T-cell (primary cell): ENCODE results near the gene ID1. TPM values are rescaled to one million over a fixed set of nuclear protein-coding genes. Genes with fewer than 3 reads are reported as not detected.

Source experiments
- ATAC-seq, 4 experiments: fragments of 200-7000 bp in 3 of 4; fragments of 150-1000 bp in 1 of 4; cut with Tn5 transposase; replicated peaks in 1 of 4; 1 replicate in 3 of 4; 2 replicates in 1 of 4; pipeline ENCODE4 v1.10.0; 2021; ENCODE audit warnings: moderate library complexity in 3 of 4, mild to moderate bottlenecking in 2 of 4, moderate number of reproducible peaks in 1 of 4
- CTCF ChIA-PET, 2 donors: fragments of 300-600 bp; sonication (Branson Sonifier 250); formaldehyde crosslinking; loops; one replicate each; lab custom pipeline; 2022; ENCODE audit warnings: antibody characterized with exemption in 2 of 2; lab: Charles Lee
- POLR2A ChIA-PET, 2 donors: fragments of 300-600 bp; sonication (Branson Sonifier 250); formaldehyde crosslinking; loops; one replicate each; lab custom pipeline; 2022; ENCODE audit warnings: antibody characterized with exemption in 2 of 2; lab: Charles Lee
- DNase-seq, 35 experiments: peaks; one replicate each; pipeline versions ENCODE4 v3.0.0 to v3.0.0-alpha.2; 2013 to 2023
- H3K27ac ChIP-seq: one replicate; pipeline ENCODE4 v1.5.1; 2013; ENCODE audit warnings: low read length
- H3K27me3 ChIP-seq, 2 experiments: replicated peaks in 1 of 2; 1 replicate in 1 of 2; 2 replicates in 1 of 2; pipeline versions ENCODE4 v1.6.1 to v1.7.0; 2013; ENCODE audit warnings: low read length in 1 of 2, mixed read lengths in 1 of 2; ENCODE audit not compliant: control insufficient read depth in 2 of 2, insufficient read depth in 2 of 2; ENCODE audit errors: extremely low read depth in 1 of 2
- H3K36me3 ChIP-seq, 2 donors: 1 replicate in 1 of 2; 2 replicates in 1 of 2; pipeline versions ENCODE4 v1.6.1 to v1.7.0; 2013; ENCODE audit warnings: low read length in 1 of 2; ENCODE audit not compliant: control insufficient read depth in 2 of 2, insufficient read depth in 1 of 2; ENCODE audit errors: extremely low read depth in 1 of 2
- H3K4me1 ChIP-seq, 2 experiments: 1 replicate in 1 of 2; 2 replicates in 1 of 2; pipeline versions ENCODE4 v1.6.1 to v1.7.0; 2013; ENCODE audit warnings: low read length in 2 of 2, mixed read lengths in 1 of 2; ENCODE audit not compliant: insufficient read depth in 2 of 2, control insufficient read depth in 1 of 2; ENCODE audit errors: extremely low read depth in 1 of 2
- H3K4me3 ChIP-seq, 2 donors: 1 replicate in 1 of 2; 2 replicates in 1 of 2; pipeline versions ENCODE4 v1.5.1 to v1.7.0; 2013; ENCODE audit warnings: mild to moderate bottlenecking in 2 of 2, low read length in 1 of 2, moderate library complexity in 1 of 2; ENCODE audit not compliant: control insufficient read depth in 1 of 2; ENCODE audit errors: extremely low read depth in 1 of 2
- H3K9me3 ChIP-seq: 2 replicates; pipeline ENCODE4 v1.7.0; 2013
- H3K27ac Mint-ChIP-seq, 2 donors: one replicate each; pipeline ENCODE4 v1.8.0; 2020 to 2021; ENCODE audit warnings: mild to moderate bottlenecking in 2 of 2, mixed read lengths in 2 of 2
- H3K27me3 Mint-ChIP-seq, 2 donors: one replicate each; pipeline ENCODE4 v1.8.0; 2021 to 2022; ENCODE audit warnings: mixed read lengths in 2 of 2
- H3K36me3 Mint-ChIP-seq: one replicate; pipeline ENCODE4 v1.8.0; 2021; ENCODE audit warnings: mixed read lengths
- H3K4me1 Mint-ChIP-seq, 3 donors: one replicate each; pipeline ENCODE4 v1.8.0; 2020 to 2022; ENCODE audit warnings: mixed read lengths in 3 of 3, mild to moderate bottlenecking in 1 of 3
- H3K4me3 Mint-ChIP-seq, 3 donors: one replicate each; pipeline ENCODE4 v1.8.0; 2020 to 2022; ENCODE audit warnings: mild to moderate bottlenecking in 3 of 3, mixed read lengths in 3 of 3, moderate library complexity in 3 of 3
- H3K9me3 Mint-ChIP-seq, 3 donors: one replicate each; pipeline ENCODE4 v1.8.0; 2020 to 2022; ENCODE audit warnings: mixed read lengths in 3 of 3
- WGBS: methylation state at CpG from one replicate; pipeline ENCODE4 v1.1.5; 2013; ENCODE audit warnings: missing lambda C conversion rate; ENCODE audit not compliant: insufficient coverage; 5-methylcytosine and 5-hydroxymethylcytosine counted together
- total RNA-seq, 35 experiments: library from RNA in 6 of 35; stranded (reverse) in 6 of 35; fragments of 120-200 nt in 1 of 35; gene quantifications; one replicate each; pipeline versions ENCODE4 v1.2.1 to v1.2.4 and lab custom pipeline; 2013 to 2026

ID1 gene
- total RNA-seq, 5 donors from 2014 or later (not counting 1 experiment from before 2014, with no cell fraction given) = 1.4 to 11.2 (median 2.2) TPM

DNA sequence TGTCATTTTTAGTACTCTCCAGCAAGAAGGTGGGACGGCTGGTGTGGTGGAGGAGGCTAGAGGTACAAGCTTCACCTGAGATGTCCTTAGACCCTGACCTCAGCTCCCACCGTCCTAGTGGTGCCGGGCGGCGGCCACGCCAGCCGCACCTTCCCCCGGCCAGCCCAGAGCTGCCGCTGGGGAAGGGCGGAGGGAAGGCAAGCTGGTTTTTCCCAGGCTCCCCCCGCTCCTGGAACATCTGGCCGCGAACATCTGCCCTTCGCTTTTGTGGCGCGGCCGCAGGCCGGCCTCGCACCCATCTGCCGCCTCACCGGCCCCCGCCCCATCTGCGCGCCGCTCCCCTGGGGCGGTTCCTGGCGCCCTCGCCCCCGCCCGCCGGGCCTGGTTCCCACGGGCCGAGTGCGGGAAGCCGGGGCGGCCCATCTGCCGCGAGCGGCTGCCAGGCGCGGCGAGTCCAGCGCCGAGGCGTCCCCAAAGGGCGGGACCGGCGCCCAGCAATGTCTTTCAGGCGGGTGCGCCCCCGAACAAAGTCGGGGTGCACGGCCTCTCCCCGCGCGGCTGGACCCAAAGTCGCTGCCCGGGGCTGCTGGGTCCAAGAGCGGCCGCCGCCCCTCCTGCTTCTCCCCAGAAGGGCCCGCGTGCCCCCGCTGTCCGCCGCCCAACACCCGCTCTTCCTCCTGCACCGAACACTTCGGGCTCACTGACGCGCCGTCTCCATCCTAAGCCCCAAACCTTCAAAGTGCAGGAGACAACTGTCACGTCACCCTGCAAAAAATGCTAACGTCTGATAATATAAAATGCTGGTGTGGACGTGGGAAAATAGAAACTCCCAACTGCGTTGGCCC lies 17.3 kb upstream of the ID1 start:
- POLR2A ChIA-PET = no interaction called here
- H3K36me3 ChIP-seq = no peaks in the 10 kb centered on the region
- 3% methylated on average over 70 of the region's 76 CpGs for WGBS
- ATAC-seq (peak; percentile 56 to 73 (median 64)), DNase-seq (no peak)
- H3K4me1 ChIP-seq = peaks cover 3 to 10% of the 10 kb centered on the region in 2 experiments
- no peak overlapping the region for H3K27ac ChIP-seq
- H3K9me3 ChIP-seq = no peaks in the 10 kb centered on the region
- Mint-ChIP-seq H3K27me3 (peaks cover 11 to 26% of the 10 kb centered on the region in 2 donors), H3K36me3 (no peaks in the 10 kb centered on the region), H3K9me3 (no peaks in the 10 kb centered on the region), H3K4me3 (peak overlapping the region; percentile 75 to 78 (median 78)), H3K27ac (peak overlapping the region in 1 of 2 donors; percentile 37), H3K4me1 (peaks cover 5 to 14% (median 7%) of the 10 kb centered on the region in 3 donors)
- H3K4me3 ChIP-seq = peak overlapping the region; percentile 7 to 74
- CTCF ChIA-PET = interaction anchor here in 1 of 2 donors (0.7 to 0.8 kb wide), 3 partner anchors 19 to 25 kb away, joined by 3 read pairs; no protein-coding TSS in a partner anchor
- peaks cover 0 to 27% of the 10 kb centered on the region in 2 experiments for H3K27me3 ChIP-seq

DNA sequence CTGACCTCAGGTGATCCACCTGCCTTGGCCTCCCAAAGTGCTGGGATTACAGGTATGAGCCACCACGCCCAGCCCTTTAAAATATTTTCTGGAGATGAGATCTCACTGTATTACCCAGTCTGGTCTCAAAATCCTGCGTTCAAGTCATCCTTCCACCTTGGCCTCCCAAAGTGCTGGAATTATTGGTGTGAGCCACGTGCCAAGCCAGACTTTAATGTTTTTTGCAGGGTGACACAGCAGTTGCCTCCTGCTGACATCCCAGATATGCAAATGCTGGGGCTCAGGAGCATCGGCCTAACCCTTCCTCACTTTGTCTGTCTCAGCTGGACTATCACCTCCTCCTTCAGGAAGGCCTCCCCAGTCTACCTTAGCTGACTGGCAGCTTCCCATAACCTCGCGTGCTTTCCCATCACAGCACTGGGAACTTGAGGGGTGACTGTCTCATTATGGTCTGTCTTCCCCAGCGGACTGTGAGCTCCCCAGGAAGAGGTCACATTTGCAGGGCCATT lies 14.3 kb upstream of the ID1 start:
- Mint-ChIP-seq H3K4me3 (no peak overlapping the region), H3K27me3 (peaks cover 11 to 26% of the 10 kb centered on the region in 2 donors), H3K9me3 (no peaks in the 10 kb centered on the region), H3K27ac (no peak overlapping the region), H3K4me1 (peaks cover 5 to 14% (median 7%) of the 10 kb centered on the region in 3 donors), H3K36me3 (no peaks in the 10 kb centered on the region)
- Histone ChIP-seq H3K4me1 (peaks cover 3 to 10% of the 10 kb centered on the region in 2 experiments), H3K4me3 (no peak overlapping the region), H3K27me3 (peaks cover 0 to 33% of the 10 kb centered on the region in 2 experiments), H3K9me3 (no peaks in the 10 kb centered on the region), H3K36me3 (no peaks in the 10 kb centered on the region), H3K27ac (no peak overlapping the region)
- ATAC-seq = no peak
- WGBS = 94% methylated on average over 7 of the region's 7 CpGs
- CTCF ChIA-PET = interaction anchor here in 1 of 2 donors (0.9 kb wide), 1 partner anchor 28 kb away, joined by 4 read pairs; no protein-coding TSS in a partner anchor
- no peak for DNase-seq
- POLR2A ChIA-PET = interaction anchor here in 1 of 2 donors (0.6 kb wide), 1 partner anchor 1198 kb away, joined by 4 read pairs; no protein-coding TSS in a partner anchor

DNA sequence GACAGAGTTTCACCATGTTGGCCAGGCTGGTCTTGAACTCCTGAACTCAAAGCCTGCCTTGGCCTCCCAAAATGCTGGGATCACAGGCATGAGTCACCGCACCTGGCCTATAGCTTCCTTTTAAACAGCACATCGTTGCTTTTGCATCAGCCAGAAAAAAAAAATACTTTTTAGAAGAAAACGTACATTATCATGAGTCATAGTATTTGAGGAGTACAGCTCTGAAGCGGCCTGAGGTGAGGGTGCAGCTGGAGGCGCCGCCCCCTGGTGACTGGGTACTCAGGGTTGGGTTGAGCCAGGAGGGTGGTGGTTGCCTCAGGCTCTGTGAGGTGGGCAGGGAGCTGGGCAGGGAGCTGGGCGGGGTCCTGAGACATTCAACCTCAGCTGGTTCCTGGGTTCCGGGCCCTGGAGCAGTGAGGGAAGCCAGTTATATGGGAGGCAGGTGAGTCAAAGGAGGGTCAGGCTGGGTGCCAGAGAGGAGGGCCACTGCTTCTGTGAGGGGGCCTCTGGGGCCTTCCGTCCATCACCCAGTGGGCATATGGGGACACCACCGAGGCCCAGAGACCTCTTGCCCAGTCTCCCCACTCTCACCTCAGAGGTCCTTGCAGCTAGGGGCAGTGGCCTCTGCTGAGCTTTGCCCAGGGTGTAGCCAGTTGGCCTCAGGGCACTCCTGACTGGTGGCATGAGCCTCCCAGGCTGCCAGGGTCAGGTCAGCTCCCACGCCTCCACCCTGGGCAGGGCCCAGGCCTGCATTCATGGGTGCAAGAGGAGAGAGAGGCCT lies 11.7 kb upstream of the ID1 start:
- 87% methylated on average over 5 of the region's 11 CpGs for WGBS
- ATAC-seq (peak in 1 of 4 experiments; percentile 20), DNase-seq (no peak)
- H3K4me3 Mint-ChIP-seq = no peak overlapping the region
- no peak overlapping the region for H3K27ac Mint-ChIP-seq
- H3K27me3 ChIP-seq = peaks cover 0 to 14% of the 10 kb centered on the region in 2 experiments
- H3K4me3 ChIP-seq = no peak overlapping the region
- no peaks in the 10 kb centered on the region for H3K9me3 ChIP-seq
- ChIA-PET CTCF (interaction anchor here (0.7 to 1.2 kb wide), 3 partner anchors 19 to 1723 kb away, joined by 3 to 4 read pairs (median 3); no protein-coding TSS in a partner anchor), POLR2A (no interaction called here)
- no peaks in the 10 kb centered on the region for H3K9me3 Mint-ChIP-seq
- peaks cover 6 to 11% of the 10 kb centered on the region in 2 donors for H3K27me3 Mint-ChIP-seq
- no peak overlapping the region for H3K27ac ChIP-seq
- H3K4me1 Mint-ChIP-seq = peaks cover under 1 to 4% (median 1%) of the 10 kb centered on the region in 3 donors
- no peaks in the 10 kb centered on the region for H3K4me1 ChIP-seq
- H3K36me3 Mint-ChIP-seq = no peaks in the 10 kb centered on the region
- no peaks in the 10 kb centered on the region for H3K36me3 ChIP-seq

DNA sequence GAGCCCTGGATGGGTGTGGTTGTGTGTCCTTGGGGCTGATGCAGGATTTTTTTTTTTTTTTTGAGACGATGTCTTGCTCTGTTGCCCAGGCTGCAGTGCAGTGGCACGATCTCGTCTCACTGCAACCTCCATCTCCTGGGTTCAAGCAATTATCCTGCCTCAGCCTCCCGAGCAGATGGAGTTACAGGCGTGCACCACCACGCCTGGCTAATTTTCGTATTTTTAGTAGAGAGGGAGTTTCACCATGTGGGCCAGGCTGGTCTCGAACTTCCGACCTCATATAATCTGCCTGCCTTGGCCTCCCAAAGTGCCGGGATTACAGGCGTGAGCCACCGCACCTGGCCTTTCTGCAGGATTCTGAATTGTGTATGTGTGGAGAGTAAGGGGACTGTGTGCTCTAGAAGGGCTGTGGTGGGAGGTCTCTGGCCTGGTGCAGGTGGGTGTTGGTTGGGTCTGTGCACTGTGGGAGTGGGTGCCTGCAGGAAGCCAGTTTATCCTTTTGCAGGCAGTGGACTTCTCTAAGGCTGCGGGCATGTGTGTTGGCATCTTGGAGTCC lies 11.0 kb upstream of the ID1 start:
- ChIA-PET CTCF (no interaction called here), POLR2A (no interaction called here)
- Mint-ChIP-seq H3K4me1 (no peaks in the 10 kb centered on the region), H3K27me3 (peaks cover 0 to 4% of the 10 kb centered on the region in 2 donors), H3K27ac (no peak overlapping the region), H3K4me3 (no peak overlapping the region), H3K9me3 (no peaks in the 10 kb centered on the region), H3K36me3 (no peaks in the 10 kb centered on the region)
- ATAC-seq = no peak
- WGBS = 91% methylated on average over 9 of the region's 13 CpGs
- Histone ChIP-seq H3K27ac (no peak overlapping the region), H3K27me3 (peaks cover 0 to 8% of the 10 kb centered on the region in 2 experiments), H3K4me1 (no peaks in the 10 kb centered on the region), H3K9me3 (no peaks in the 10 kb centered on the region), H3K36me3 (no peaks in the 10 kb centered on the region), H3K4me3 (no peak overlapping the region)
- DNase-seq = no peak

DNA sequence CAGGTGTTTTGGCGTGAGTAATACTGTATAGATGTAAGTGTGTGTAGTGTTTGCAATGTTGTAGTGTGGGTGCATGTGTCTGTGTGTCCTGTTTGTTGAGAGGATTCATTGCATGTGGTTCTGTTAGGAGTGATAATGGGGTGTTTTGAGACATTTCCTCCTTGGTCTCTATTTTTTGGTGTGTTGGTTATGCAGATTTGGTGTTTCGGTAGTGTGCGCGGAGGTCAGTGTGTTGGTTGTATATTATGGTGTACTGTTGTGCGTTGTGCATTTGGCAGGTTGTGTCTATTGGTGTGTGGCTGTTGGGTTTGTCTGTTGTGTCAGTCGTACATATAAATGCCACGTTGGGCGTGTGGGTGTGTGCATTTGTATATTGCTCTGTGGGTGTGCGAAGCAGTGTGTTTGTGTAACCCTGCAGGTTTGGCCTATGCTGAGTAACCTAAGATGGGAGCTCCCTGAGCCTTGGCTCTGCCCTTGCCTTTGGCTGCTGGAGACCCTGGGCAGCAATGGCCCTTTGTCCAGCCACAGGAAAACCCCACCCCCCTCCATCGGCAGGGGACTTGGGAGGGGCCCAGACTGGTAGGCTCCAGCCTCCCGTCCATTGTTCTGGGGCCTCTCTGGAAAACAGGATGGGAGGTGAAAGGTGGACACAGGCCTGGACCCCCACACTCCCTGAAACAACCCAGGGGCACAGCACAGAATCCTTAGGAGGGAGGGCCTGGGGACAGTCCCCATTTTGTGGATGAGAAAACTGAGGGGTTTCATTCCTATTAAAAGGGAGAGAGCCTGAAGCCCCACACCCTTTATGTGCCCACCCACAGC lies 10.3 kb upstream of the ID1 start:
- Mint-ChIP-seq H3K27me3 (peaks cover 0 to 2% of the 10 kb centered on the region in 2 donors), H3K4me1 (no peaks in the 10 kb centered on the region), H3K27ac (no peak overlapping the region), H3K36me3 (no peaks in the 10 kb centered on the region), H3K4me3 (no peak overlapping the region), H3K9me3 (no peaks in the 10 kb centered on the region)
- Histone ChIP-seq H3K4me3 (no peak overlapping the region), H3K36me3 (no peaks in the 10 kb centered on the region), H3K27ac (no peak overlapping the region), H3K4me1 (no peaks in the 10 kb centered on the region), H3K27me3 (peaks cover 0 to 8% of the 10 kb centered on the region in 2 experiments), H3K9me3 (no peaks in the 10 kb centered on the region)
- CTCF ChIA-PET = interaction anchor here in 1 of 2 donors (0.5 kb wide), 2 partner anchors 8 to 39 kb away, joined by 4 read pairs; no protein-coding TSS in a partner anchor
- 85% methylated on average over 9 of the region's 11 CpGs for WGBS
- ATAC-seq (no peak), DNase-seq (no peak)
- POLR2A ChIA-PET = no interaction called here
